Measurements from ENCODE around the gene IRF7.

DNA sequence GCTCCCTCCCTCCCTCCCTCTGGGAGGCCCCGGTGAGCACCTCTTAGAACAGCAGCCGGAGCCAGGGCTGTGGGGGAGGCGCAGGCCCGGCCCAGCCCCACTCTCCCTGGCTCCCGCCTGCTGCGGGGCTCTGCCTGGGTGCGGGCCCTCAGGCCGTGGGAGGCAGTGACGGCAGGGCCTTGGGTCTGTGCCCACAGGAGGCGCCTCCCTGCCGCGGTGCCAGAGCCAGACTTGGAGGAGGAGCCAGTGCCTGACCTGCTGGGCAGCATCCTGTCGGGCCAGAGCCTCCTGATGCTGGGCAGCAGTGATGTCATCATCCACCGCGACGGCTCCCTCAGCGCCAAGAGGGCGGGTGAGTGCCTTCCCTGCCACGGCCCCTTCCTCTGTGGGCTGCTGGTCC lies 9.5 kb downstream of the IRF7 start:
- TF ChIP-seq, protein P1, sequence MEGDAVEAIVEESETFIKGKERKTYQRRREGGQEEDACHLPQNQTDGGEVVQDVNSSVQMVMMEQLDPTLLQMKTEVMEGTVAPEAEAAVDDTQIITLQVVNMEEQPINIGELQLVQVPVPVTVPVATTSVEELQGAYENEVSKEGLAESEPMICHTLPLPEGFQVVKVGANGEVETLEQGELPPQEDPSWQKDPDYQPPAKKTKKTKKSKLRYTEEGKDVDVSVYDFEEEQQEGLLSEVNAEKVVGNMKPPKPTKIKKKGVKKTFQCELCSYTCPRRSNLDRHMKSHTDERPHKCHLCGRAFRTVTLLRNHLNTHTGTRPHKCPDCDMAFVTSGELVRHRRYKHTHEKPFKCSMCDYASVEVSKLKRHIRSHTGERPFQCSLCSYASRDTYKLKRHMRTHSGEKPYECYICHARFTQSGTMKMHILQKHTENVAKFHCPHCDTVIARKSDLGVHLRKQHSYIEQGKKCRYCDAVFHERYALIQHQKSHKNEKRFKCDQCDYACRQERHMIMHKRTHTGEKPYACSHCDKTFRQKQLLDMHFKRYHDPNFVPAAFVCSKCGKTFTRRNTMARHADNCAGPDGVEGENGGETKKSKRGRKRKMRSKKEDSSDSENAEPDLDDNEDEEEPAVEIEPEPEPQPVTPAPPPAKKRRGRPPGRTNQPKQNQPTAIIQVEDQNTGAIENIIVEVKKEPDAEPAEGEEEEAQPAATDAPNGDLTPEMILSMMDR (IDR thresholded peaks at IDR 0.05): no peak
- no peak for TF ChIP-seq POLR2A (IDR thresholded peaks at IDR 0.05)

Data from heart left ventricle (tissue), 13 donors.